ENCODE results near the gene HARBI1. TPM values are rescaled to one million over a fixed set of nuclear protein-coding genes. Genes with fewer than 3 reads are reported as not detected.

Gene HARBI1
- total RNA-seq, 1 donor from 2014 or later = 6.3 TPM

- intact Hi-C loops (cut with micrococcal nuclease) = no loop called here
These were observed 61.6 kb downstream of the HARBI1 start for GRCh38 chr11:46555267-46556054.

GRCh38 chr11:46554213-46555147 is 62.5 kb downstream of the HARBI1 start:
- intact Hi-C loops (cut with micrococcal nuclease) = no loop called here

GRCh38 chr11:46553814-46554212 is 63.2 kb downstream of the HARBI1 start:
- intact Hi-C loops (cut with micrococcal nuclease) = no loop called here

Other genes with a start within 250 kb of the HARBI1 start
- gene MDK, start 235.6 kb downstream of the HARBI1 start, total RNA-seq = 3.0 and 4.4 TPM in 2 replicates
- 0.25 and 0.27 TPM in 2 replicates for gene CHRM4, start 225.5 kb downstream of the HARBI1 start, total RNA-seq
- gene AMBRA1, start 23.2 kb downstream of the HARBI1 start, total RNA-seq = 37.8 and 38.5 TPM in 2 replicates
- gene ATG13, start 326 bp upstream of the HARBI1 start, total RNA-seq = 62.2 and 65.0 TPM in 2 replicates
- 77.0 and 87.5 TPM in 2 replicates for gene ARHGAP1, start 83.4 kb upstream of the HARBI1 start, total RNA-seq
- gene ZNF408, start 83.8 kb upstream of the HARBI1 start, total RNA-seq = 12.3 and 15.8 TPM in 2 replicates
- 0.20 TPM in 1 of 2 replicates, not detected in the other for gene F2, start 102.0 kb upstream of the HARBI1 start, total RNA-seq
- 135 and 137 TPM in 2 replicates for gene CKAP5, start 229.1 kb upstream of the HARBI1 start, total RNA-seq